Fibroblast of peridontal ligament (primary cell): Measurements from ENCODE around the gene IQSEC1.

Experiments used
- DNase-seq: peaks from one replicate; pipeline ENCODE4 v3.0.0-alpha.2; 2010; ENCODE audit errors: extremely low read depth

IQSEC1 gene

GRCh38 chr3:13068269-13069010 lies 4.8 kb downstream of the IQSEC1 start:
- DNase-seq, result no peak

- DNase-seq, result no peak
Observed at GRCh38 chr3:13067778-13068177, 5.5 kb downstream of the IQSEC1 start.

DNA sequence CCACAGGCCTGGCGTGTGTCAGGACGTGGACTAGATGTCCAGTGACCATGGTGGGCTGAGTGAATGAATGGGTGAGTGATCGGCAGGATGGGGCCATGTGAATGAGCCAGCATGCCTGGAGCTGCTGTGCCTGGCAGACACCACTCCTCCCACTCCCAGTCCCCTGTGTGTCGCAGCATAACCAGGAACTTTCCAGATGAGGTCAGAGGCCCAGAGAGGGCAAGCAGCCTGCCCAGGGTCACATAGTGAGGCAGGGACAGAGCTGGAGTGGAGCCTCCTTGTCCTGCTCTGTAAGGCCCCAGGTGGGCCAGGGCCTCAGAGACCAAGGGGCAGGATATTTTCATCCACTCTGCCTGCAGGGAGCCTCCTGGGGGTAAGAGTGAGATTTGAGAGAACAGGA lies 6.4 kb downstream of the IQSEC1 start:
- no peak for DNase-seq

- no peak for DNase-seq
Observed at GRCh38 chr3:13066236-13066635, 7.0 kb downstream of the IQSEC1 start.

DNA sequence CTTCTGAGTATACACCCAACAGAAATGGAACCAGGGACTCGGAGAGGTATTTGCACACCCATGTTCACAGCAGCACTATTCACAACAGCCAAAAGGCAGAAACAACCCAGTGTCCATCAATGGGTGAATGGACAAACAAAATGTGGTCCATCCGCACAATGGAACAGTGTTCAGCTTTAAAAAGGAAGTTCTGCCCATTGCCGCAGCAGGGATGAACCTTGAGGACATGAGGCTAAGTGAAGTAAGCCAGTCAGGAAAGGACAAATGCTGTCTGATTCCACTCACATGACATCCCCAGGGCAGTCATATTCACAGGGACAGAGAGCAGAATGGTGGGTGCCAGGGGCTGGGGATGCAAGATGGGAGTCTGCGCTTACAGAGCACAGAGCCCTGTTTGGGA lies 7.5 kb downstream of the IQSEC1 start:
- DNase-seq, result no peak

DNA sequence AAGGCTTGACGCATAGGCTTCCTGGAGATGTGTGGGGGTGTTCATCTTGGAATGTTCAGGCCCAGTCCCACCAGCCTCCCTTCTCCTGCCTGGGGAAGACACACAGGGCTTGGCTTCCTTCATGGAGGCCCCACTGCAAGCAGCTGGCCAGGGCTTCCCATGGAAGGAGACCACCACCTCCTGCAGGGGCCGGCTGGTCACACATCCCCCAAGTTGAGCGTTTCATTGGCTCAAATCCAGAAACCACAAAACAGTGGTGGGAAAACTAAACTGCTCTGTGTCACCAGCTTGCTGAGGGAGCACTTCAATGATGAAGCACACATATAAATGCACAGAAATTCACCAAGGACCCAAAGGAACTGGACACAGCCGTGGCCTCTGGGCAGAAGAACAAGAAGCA lies 8.3 kb downstream of the IQSEC1 start:
- DNase-seq, result no peak

GRCh38 chr3:13064159-13064868 lies 8.9 kb downstream of the IQSEC1 start:
- no peak for DNase-seq

- DNase-seq, result no peak
Observed at GRCh38 chr3:13063225-13063624, 10.0 kb downstream of the IQSEC1 start.

DNA sequence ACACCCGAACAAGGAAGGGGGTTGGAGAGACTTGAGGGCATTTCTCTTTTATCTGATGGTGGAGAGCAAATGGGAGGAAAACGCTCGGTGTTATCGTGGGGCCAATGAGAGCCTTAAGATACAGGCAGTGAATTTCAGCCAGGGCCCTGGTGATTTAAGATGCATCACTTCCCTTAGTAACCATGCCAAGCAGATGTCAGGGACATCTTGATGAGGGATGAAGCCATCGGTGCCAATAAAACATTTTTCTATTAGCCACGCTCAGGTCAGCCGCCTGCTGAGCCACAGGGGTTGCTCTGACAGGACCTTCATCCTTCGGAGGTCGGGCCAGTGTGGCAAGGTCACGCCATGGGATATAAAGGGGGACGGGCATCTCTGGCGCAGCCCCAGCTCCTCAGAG lies 10.6 kb downstream of the IQSEC1 start:
- no peak for DNase-seq

DNA sequence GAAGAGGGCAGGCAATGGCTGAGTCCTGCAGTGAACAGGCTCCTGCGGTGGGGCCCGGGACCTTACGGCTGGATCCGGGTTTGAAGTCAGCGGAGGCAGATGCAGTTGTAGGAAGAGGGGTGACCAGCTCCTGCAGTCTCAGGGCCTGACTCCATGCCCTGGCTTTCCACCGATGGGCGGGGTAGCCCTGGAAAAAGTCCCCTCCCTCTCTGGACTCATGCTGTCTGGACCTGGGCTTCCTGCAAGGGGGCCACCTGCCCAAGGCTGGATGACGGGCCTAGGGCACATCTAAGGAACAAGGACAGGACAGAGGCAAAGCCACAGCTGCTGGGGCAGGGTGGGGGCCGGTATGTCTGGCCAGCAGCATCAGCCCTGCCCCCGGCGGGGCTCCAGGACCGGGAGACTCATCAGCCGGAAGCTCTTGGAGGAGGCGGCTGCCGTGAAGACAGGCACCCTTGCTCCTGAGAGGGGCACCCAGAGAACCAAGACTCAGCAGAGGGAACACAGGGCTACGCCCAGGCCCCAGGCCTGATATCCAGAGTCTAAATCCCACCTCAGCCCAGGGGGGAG lies 12.8 kb downstream of the IQSEC1 start:
- no peak for DNase-seq

- DNase-seq, result no peak
Observed at GRCh38 chr3:13058346-13059120, 14.7 kb downstream of the IQSEC1 start.

- DNase-seq, result no peak
Observed at GRCh38 chr3:13057282-13058040, 15.8 kb downstream of the IQSEC1 start.

DNA sequence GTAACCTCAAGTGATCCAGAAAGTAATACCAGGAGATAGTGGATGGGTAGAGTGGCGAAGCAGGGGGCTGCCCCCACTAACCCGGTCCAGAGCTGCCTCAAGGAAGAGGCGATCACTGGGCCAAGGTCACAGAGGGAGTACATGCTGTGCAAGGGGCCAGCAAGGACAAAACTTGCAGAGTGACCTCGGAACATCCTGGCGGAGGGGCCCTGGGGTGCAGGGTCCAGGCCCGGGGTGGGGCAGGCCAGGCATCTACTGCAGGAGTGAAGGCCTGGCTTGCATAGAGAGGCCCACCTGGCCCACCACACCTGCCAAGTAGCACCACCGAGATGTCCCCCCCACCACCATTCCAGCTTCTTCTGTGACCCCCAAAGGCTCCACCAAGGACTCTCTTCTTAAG lies 17.6 kb downstream of the IQSEC1 start:
- DNase-seq, result no peak

- no peak for DNase-seq
Observed at GRCh38 chr3:13054341-13055285, 18.6 kb downstream of the IQSEC1 start.

GRCh38 chr3:13053893-13054292 lies 19.3 kb downstream of the IQSEC1 start:
- no peak for DNase-seq

DNA sequence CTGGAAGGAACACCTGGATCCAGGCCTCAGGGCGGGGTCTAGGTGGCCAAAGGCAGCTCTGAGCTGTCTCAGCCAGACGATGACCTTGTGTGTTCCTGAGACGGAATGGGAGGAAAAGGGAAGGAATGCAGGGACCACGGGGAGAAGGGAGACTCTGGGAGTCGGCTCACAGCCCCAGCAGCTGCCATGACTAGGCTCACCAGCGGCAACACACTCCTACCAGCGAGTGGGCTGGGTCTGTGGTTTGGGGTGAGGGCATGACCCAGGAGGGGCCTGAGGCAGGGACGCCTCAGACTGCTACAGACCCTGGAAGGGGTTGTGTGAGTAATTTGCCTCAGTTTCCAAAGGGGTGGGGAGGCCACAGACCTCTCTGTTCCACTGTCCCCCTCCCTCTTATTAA lies 19.8 kb downstream of the IQSEC1 start:
- no peak for DNase-seq

GRCh38 chr3:13052191-13052820 lies 20.9 kb downstream of the IQSEC1 start:
- no peak for DNase-seq

- no peak for DNase-seq
Observed at GRCh38 chr3:13051581-13051980, 21.6 kb downstream of the IQSEC1 start.

GRCh38 chr3:13051066-13051465 lies 22.2 kb downstream of the IQSEC1 start:
- DNase-seq, result no peak

DNA sequence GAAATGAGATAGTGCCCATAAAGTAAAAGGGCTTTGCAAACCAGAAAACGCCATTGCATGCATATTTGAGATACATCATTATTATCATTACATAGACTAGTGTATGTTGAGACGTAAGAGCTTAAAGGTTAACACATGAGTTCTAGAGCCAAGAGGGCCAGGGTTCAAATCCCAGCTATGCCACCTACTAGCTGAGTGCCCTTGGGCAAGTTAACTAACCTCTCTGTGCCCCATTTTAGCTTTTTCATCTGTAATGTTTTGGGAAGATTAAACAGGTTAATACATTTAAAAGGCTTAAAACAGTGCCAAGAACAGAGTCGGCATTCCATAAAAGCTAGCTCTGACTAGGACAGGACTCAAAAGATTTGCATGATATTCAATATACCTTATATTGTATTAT lies 22.8 kb downstream of the IQSEC1 start:
- no peak for DNase-seq
